Measurements from ENCODE around the gene CLP1.

CLP1 gene

GRCh38 chr11:57709802-57710367, 52.3 kb downstream of the CLP1 start:
- Histone ChIP-seq H3K27me3 (ENCODE audit: insufficient read depth, poor library complexity, severe bottlenecking) (no peaks in the 10 kb centered on the region), H3K27ac (replicated peaks) (no peak overlapping the region), H3K4me3 (replicated peaks; ENCODE audit: insufficient read depth, low read length) (no peak overlapping the region)
- no peak for DNase-seq (ENCODE audit: low read depth in 1 of 2, low spot score in 1 of 2)
- no peak for TF ChIP-seq REST (IDR thresholded peaks at IDR 0.05; ENCODE audit: insufficient replicate concordance, low read depth)
- TF ChIP-seq GABPA (IDR thresholded peaks at IDR 0.05; ENCODE audit: low read depth), result no peak
- no peak for TF ChIP-seq CTCF (IDR thresholded peaks at IDR 0.05; ENCODE audit: insufficient read depth, low read length)
- TF ChIP-seq SPI1 (IDR thresholded peaks at IDR 0.05; ENCODE audit: borderline replicate concordance, low read depth), result no peak

Small RNA genes lying within 50 kb of the gene (microRNA-seq; reads per million reads assigned to microRNA genes)
- 2.1 reads per million for gene MIR130A
